Subcutaneous abdominal adipose tissue (tissue), 5 donors: Measurements from ENCODE around the gene FLYWCH1.
"Not testable (repeated sequence)": the region's sequence is repeated elsewhere in the genome, so short reads cannot be mapped to it uniquely, and the experiment has no call there.

Experiments used
- H3K27ac ChIP-seq: one replicate; pipeline ENCODE4 v1.7.0; 2013; ENCODE audit warnings: low read depth, mild to moderate bottlenecking, inconsistent platforms, low read length, moderate library complexity
- H3K27me3 ChIP-seq, 5 donors: one replicate each; pipeline ENCODE4 v1.7.0; 2013; ENCODE audit warnings: low read length in 5 of 5, inconsistent platforms in 1 of 5; ENCODE audit not compliant: control insufficient read depth in 5 of 5, insufficient read depth in 4 of 5
- H3K36me3 ChIP-seq, 5 donors: one replicate each; pipeline ENCODE4 v1.7.0; 2013; ENCODE audit warnings: low read length in 5 of 5; ENCODE audit not compliant: control insufficient read depth in 5 of 5, insufficient read depth in 5 of 5
- H3K4me1 ChIP-seq, 5 donors: one replicate each; pipeline ENCODE4 v1.7.0; 2013; ENCODE audit warnings: low read length in 5 of 5, mild to moderate bottlenecking in 3 of 5, moderate library complexity in 1 of 5; ENCODE audit not compliant: control insufficient read depth in 5 of 5, insufficient read depth in 5 of 5
- H3K4me3 ChIP-seq, 5 donors: one replicate each; pipeline ENCODE4 v1.7.0; 2013; ENCODE audit warnings: low read length in 5 of 5, low read depth in 1 of 5
- H3K9ac ChIP-seq, 5 donors: one replicate each; pipeline ENCODE4 v1.7.0; 2013; ENCODE audit warnings: low read length in 5 of 5, mild to moderate bottlenecking in 4 of 5, moderate library complexity in 3 of 5
- H3K9me3 ChIP-seq, 5 donors: one replicate each; pipeline ENCODE4 v1.7.0; 2013; ENCODE audit warnings: low read length in 5 of 5; ENCODE audit not compliant: control insufficient read depth in 5 of 5
- donor health status: healthy.
- donor health status: healthy.
- donor health status: healthy.
- donor health status: healthy.
- donor health status: healthy.

FLYWCH1 gene

DNA sequence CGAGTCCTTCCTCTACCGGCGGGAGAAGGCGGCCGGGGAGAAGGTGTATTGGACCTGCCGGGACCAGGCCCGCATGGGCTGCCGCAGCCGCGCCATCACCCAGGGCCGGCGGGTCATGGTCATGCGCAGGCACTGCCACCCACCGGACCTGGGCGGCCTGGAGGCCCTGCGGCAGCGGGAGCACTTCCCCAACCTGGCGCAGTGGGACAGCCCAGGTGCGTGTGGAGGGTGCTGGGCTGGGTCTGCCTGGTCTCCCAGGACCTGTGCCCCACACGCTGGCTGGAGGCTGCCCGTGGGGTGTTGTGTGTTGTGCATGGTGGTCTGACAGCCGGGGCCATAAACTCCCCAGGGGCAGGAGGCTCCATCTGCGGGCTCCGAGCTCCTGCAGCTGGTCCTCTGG lies 25.4 kb downstream of the FLYWCH1 start:
- Histone ChIP-seq H3K27ac (no peak overlapping the region), H3K4me1 (no peaks in the 10 kb centered on the region), H3K36me3 (peaks cover 0 to 88% (median 78%) of the 10 kb centered on the region in 5 donors), H3K4me3 (no peak overlapping the region), H3K27me3 (no peaks in the 10 kb centered on the region), H3K9me3 (no peaks in the 10 kb centered on the region), H3K9ac (no peak overlapping the region)

GRCh38 chr16:2938206-2938605 lies 26.5 kb downstream of the FLYWCH1 start:
- Histone ChIP-seq H3K4me1 (no peaks in the 10 kb centered on the region), H3K27ac (no peak overlapping the region), H3K9ac (no peak overlapping the region), H3K4me3 (no peak overlapping the region), H3K9me3 (no peaks in the 10 kb centered on the region), H3K27me3 (no peaks in the 10 kb centered on the region), H3K36me3 (peaks cover 0 to 90% (median 83%) of the 10 kb centered on the region in 5 donors)

DNA sequence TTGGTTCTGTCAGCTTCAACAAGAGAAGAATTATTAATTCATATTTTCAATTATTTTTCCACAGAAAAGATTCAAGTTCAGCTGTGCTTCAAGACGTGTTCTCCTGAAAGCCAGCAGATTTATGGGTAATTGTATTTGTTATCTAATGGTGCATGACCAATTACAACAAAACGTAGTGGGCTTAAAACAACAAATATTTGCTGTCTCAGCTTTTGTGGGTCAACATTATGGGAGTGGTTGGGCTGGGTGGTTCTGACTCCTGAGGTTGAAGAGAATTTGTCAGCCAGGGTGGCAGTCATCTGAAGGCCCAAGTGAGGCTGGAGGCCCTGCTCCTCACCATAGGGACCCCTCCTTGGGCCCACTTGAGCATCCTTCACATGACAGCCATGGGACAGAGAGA lies 28.2 kb downstream of the FLYWCH1 start:
- Histone ChIP-seq H3K4me3 (no peak overlapping the region), H3K36me3 (peaks cover 0 to 82% (median 76%) of the 10 kb centered on the region in 5 donors)

DNA sequence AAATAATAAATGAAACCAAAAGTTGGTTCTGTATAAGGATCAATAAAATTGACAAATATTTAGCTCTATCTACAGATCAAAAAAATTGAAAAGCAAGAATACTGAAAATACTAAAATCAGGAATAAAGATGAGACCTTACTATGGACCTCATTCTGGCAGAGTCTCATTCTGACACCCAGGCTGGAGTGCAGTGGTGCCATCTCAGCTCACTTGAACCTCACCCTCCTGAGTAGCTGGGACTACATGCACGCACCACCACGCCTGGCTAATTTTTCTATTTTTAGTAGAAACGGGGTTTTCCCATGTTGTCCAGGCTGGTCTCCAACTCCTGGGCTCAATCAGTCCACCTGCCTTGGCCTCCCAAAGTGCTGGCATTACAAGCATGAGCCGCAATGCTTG lies 30.3 kb downstream of the FLYWCH1 start:
- no peak overlapping the region for H3K27ac ChIP-seq
- no peaks in the 10 kb centered on the region for H3K27me3 ChIP-seq
- H3K4me3 ChIP-seq, result no peak overlapping the region
- H3K9ac ChIP-seq, result no peak overlapping the region
- peaks cover 1 to 69% (median 57%) of the 10 kb centered on the region in 5 donors for H3K36me3 ChIP-seq
- H3K9me3 ChIP-seq, result no peaks in the 10 kb centered on the region
- no peaks in the 10 kb centered on the region for H3K4me1 ChIP-seq

More for the DNA sequence above, 28.2 kb downstream of the FLYWCH1 start:
- Histone ChIP-seq H3K9ac (no peak overlapping the region), H3K27me3 (no peaks in the 10 kb centered on the region), H3K4me1 (no peaks in the 10 kb centered on the region), H3K27ac (no peak overlapping the region), H3K9me3 (no peaks in the 10 kb centered on the region)

GRCh38 chr16:2943716-2944115 lies 32.0 kb downstream of the FLYWCH1 start:
- H3K9ac ChIP-seq, H3K4me3 ChIP-seq, H3K27ac ChIP-seq, H3K4me1 ChIP-seq, H3K27me3 ChIP-seq, H3K9me3 ChIP-seq: not testable (repeated sequence)
- peaks cover 3 to 60% (median 46%) of the 10 kb centered on the region in 5 donors for H3K36me3 ChIP-seq

DNA sequence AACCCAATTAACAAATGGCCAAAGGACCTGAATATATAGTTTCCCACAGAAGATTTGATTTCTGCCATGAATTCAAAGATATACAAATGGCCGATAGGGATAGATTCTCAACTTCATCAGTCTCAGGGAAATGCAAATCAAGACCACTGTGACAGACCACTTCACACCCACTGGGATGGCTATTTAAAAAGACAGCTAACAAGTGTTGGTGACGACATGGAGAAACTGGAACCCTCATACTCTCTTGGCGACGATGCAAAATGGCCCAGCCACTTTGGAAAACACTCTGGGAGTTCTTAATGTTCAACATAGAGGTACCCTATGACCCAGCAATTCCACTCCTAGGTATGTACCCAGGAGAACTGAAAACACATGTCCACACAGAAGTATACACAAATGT lies 34.9 kb downstream of the FLYWCH1 start:
- Histone ChIP-seq H3K4me1 (no peaks in the 10 kb centered on the region), H3K4me3 (no peak overlapping the region), H3K27ac (no peak overlapping the region), H3K36me3 (peaks cover 3 to 43% (median 34%) of the 10 kb centered on the region in 5 donors), H3K9me3 (no peaks in the 10 kb centered on the region), H3K27me3 (no peaks in the 10 kb centered on the region), H3K9ac (no peak overlapping the region)

GRCh38 chr16:2948807-2949704 lies 37.3 kb downstream of the FLYWCH1 start:
- H3K36me3 ChIP-seq, result peaks cover 3 to 23% (median 20%) of the 10 kb centered on the region in 5 donors
- H3K4me3 ChIP-seq, result no peak overlapping the region
- H3K27ac ChIP-seq, result no peak overlapping the region
- no peaks in the 10 kb centered on the region for H3K4me1 ChIP-seq
- no peaks in the 10 kb centered on the region for H3K9me3 ChIP-seq
- peaks cover 0 to 7% (median 5%) of the 10 kb centered on the region in 5 donors for H3K27me3 ChIP-seq
- no peak overlapping the region for H3K9ac ChIP-seq

- Histone ChIP-seq H3K27me3 (peaks cover 4 to 13% (median 9%) of the 10 kb centered on the region in 5 donors), H3K36me3 (peaks cover 3 to 23% (median 19%) of the 10 kb centered on the region in 5 donors), H3K27ac (no peak overlapping the region), H3K4me1 (no peaks in the 10 kb centered on the region), H3K9me3 (no peaks in the 10 kb centered on the region), H3K4me3 (no peak overlapping the region), H3K9ac (no peak overlapping the region)
Measured at GRCh38 chr16:2949705-2950352, 38.1 kb downstream of the FLYWCH1 start.

- Histone ChIP-seq H3K27ac (no peak overlapping the region), H3K4me3 (no peak overlapping the region)
Measured at GRCh38 chr16:2950353-2950724, 38.6 kb downstream of the FLYWCH1 start.

GRCh38 chr16:2950773-2951172 lies 39.0 kb downstream of the FLYWCH1 start:
- no peak overlapping the region for H3K27ac ChIP-seq
- H3K4me1 ChIP-seq, result no peaks in the 10 kb centered on the region
- no peak overlapping the region for H3K4me3 ChIP-seq
- H3K9me3 ChIP-seq, result no peaks in the 10 kb centered on the region
- peaks cover 7 to 20% (median 18%) of the 10 kb centered on the region in 5 donors for H3K27me3 ChIP-seq
- peaks cover 3 to 23% (median 19%) of the 10 kb centered on the region in 5 donors for H3K36me3 ChIP-seq
- no peak overlapping the region for H3K9ac ChIP-seq

More at GRCh38 chr16:2950353-2950724, 38.6 kb downstream of the FLYWCH1 start:
- Histone ChIP-seq H3K36me3 (peaks cover 3 to 23% (median 19%) of the 10 kb centered on the region in 5 donors), H3K27me3 (peaks cover 6 to 17% (median 14%) of the 10 kb centered on the region in 5 donors), H3K4me1 (no peaks in the 10 kb centered on the region), H3K9me3 (no peaks in the 10 kb centered on the region), H3K9ac (no peak overlapping the region)
